HT1080 (cell line): ENCODE measurements around the gene ZNF273. TPM values are rescaled to one million over a fixed set of nuclear protein-coding genes. Genes with fewer than 3 reads are reported as not detected.
A peak's percentile ranks its signal among the peaks of the same experiment; 100 is the strongest.
"Not testable (repeated sequence)": the region's sequence is repeated elsewhere in the genome, so short reads cannot be mapped to it uniquely, and the experiment has no call there.

Experiments used
- DNase-seq: peaks from one replicate; pipeline ENCODE4 v3.0.0-alpha.2; 2015; ENCODE audit warnings: low read depth
- total RNA-seq: library from RNA; depleted of rRNA; stranded (reverse); fragments of >200 nt; shearing (Covaris generic); gene quantifications from 2 replicates; pipeline ENCODE4 v1.2.3, GENCODE V29; 2014; rRNA removed

The ZNF273 gene
- total RNA-seq, 1 experiment from 2014 or later, result 2.8 TPM

DNA sequence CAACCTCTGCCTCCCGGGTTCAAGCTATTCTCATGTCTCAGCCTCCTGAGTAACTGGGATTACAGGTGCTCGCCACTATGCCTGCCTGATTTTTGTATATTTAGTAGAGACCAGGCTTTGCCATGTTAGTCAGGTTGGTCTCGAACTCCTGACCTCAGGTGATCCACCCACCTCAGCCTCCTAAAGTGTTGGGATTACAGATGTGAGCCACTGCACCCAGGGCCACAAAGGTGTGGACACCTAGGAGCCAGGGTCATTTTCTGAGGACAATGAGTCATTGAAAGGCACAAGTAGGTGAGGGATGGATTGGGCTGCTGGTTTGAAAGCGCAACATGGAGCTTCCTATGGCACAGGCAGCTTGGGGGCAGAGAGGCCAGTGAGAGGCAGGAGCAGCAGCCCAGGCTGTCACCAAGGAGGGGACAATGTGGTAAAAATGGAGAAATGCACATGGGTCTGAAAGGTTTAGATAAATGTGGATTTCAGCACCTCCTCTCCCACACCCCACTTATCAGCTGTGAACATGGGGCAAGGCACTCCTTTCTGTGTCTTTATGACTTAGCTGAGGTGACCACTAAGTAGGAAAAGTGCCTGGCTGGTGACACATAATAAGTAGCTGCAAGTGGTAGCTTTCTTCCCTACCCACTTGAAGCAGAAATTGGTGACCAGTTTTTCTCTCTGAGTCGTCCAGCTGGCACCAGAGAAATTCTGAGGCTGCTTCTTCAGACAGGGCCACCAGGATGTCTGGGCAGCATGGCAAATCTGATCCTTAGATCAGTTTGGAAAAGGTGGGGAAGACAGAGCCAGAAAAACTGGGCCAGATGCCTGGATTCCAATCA is 41.8 kb downstream of the ZNF273 start:
- DNase-seq, result not testable (repeated sequence)

- DNase-seq, result no peak
Observed at GRCh38 chr7:64945503-64946175, 42.6 kb downstream of the ZNF273 start.

- DNase-seq, result no peak
Observed at GRCh38 chr7:64946772-64947171, 43.7 kb downstream of the ZNF273 start.

- DNase-seq, result no peak
Observed at GRCh38 chr7:64947252-64948000, 44.4 kb downstream of the ZNF273 start.

GRCh38 chr7:64948774-64949173 is 45.7 kb downstream of the ZNF273 start:
- not testable (repeated sequence) for DNase-seq

GRCh38 chr7:64950673-64951072 is 47.6 kb downstream of the ZNF273 start:
- not testable (repeated sequence) for DNase-seq

DNA sequence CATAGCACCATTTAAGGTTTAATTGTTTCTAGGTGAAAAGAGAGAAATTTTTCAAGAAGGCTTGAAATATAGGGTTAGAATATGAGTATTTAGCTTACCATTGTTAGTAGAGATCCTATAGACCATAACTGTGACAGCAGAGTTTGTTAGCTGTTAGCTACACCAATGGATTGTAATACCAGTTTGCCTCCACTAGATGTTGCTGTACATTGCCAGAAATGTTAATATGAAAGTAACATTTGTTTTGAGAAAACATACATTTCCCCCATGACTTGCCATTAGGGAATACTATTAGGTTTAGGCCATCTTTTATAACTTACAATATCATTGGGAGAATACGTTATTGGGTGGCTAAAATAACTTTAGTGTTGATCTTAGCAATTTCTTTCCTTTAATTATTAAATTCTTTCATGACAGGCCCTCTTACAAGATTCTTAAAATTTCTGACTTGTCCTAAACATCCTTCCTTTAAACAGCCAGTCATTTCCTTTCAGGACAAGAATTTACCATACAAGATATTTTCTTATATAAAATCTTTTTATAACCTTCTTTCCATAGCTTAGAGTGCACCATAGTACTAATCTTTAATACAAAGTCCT is 48.3 kb downstream of the ZNF273 start:
- DNase-seq, result peak; percentile 15

GRCh38 chr7:64959072-64959747 is 56.1 kb downstream of the ZNF273 start:
- DNase-seq, result no peak

GRCh38 chr7:64965594-64965993 is 62.5 kb downstream of the ZNF273 start:
- no peak for DNase-seq

GRCh38 chr7:64978497-64979203 is 75.6 kb downstream of the ZNF273 start:
- DNase-seq, result no peak

Other genes starting within 250 kb of the ZNF273 start
- gene ZNF107, start 237.1 kb upstream of the ZNF273 start, total RNA-seq, result 2.5 and 3.4 TPM in 2 replicates
- 5.5 and 5.6 TPM in 2 replicates for gene ZNF138, start 108.8 kb upstream of the ZNF273 start, total RNA-seq
- gene ZNF117, start 87.8 kb downstream of the ZNF273 start, total RNA-seq, result 0.03 and 0.08 TPM in 2 replicates
- 1.5 and 1.7 TPM in 2 replicates for gene ERV3-1, start 103.4 kb downstream of the ZNF273 start, total RNA-seq